HCT116 (cell line): Measurements from ENCODE around the gene IREB2. TPM values are rescaled to one million over a fixed set of nuclear protein-coding genes. Genes with fewer than 3 reads are reported as not detected.

Experiments used
- ATAC-seq: fragments of 200-7000 bp; cut with Tn5 transposase; 2 replicates; pipeline ENCODE4 v1.9.1; 2020; ENCODE audit warnings: mild to moderate bottlenecking, moderate library complexity
- BruUV-seq: library from RNA; stranded (reverse); fragments of 400-500 nt; replicated peaks from 2 replicates; lab custom pipeline; 2021; lab: Mats Ljungman, UMichigan
- CTCF ChIA-PET: fragments of 300-600 bp; sonication (Branson Sonifier 250); formaldehyde crosslinking; loops from one replicate; lab custom pipeline; 2021; ENCODE audit warnings: antibody characterized with exemption; lab: Charles Lee
- POLR2A ChIA-PET: fragments of 300-600, 350-600 bp; sonication (Branson Sonifier 250); formaldehyde crosslinking; loops from one replicate; lab custom pipeline; 2021; ENCODE audit warnings: antibody characterized with exemption; lab: Charles Lee
- RAD21 ChIA-PET, 2 experiments: fragments of 300-600 bp; sonication (Branson Sonifier 250); formaldehyde crosslinking; loops; one replicate each; lab custom pipeline; 2023; ENCODE audit warnings: low total read pairs in 2 of 2; ENCODE audit not compliant: uncharacterized antibody in 2 of 2, unreplicated experiment in 2 of 2, low non-redundant PET in 1 of 2; lab: Charles Lee
- DNase-seq: peaks from one replicate; pipeline ENCODE4 v3.0.0-alpha.2; 2010; ENCODE audit warnings: low read depth, low spot score
- H2AFZ ChIP-seq: fragments of 200-600 bp; shearing (Covaris generic), sonication (generic); 2 replicates; pipeline ENCODE4 v1.6.1; 2017; ENCODE audit warnings: low read depth, mixed run types, mixed read lengths, antibody characterized with exemption, low read length; ENCODE audit not compliant: poor library complexity, severe bottlenecking
- H3K27ac ChIP-seq: 2 replicates; pipeline ENCODE4 v1.5.1; 2012; ENCODE audit warnings: low read depth, low read length
- H3K27me3 ChIP-seq: fragments of 200-600 bp; sonication (generic); 2 replicates; pipeline ENCODE4 v1.6.1; 2016; ENCODE audit warnings: mixed run types, low read length, mixed read lengths; ENCODE audit not compliant: insufficient read depth
- H3K36me3 ChIP-seq, 2 experiments: fragments of 200-500 bp in 1 of 2; fragments of 200-600 bp in 1 of 2; sonication (Bioruptor generic) in 1 of 2; sonication (generic) in 1 of 2; 2 replicates each; pipeline versions ENCODE4 v1.5.1 to v1.6.1; 2014 to 2016; ENCODE audit warnings: low read length in 2 of 2, inconsistent platforms in 1 of 2, mixed read lengths in 1 of 2, mixed run types in 1 of 2; ENCODE audit not compliant: insufficient read depth in 2 of 2, control insufficient read depth in 1 of 2
- H3K4me1 ChIP-seq, 2 experiments: fragments of 200-600 bp in 1 of 2; sonication (generic) in 1 of 2; 2 replicates each; pipeline versions ENCODE4 v1.5.1 to v1.6.1; 2012 to 2017; ENCODE audit warnings: low read length in 2 of 2, inconsistent platforms in 1 of 2, mild to moderate bottlenecking in 1 of 2, mixed read lengths in 1 of 2, mixed run types in 1 of 2, moderate library complexity in 1 of 2; ENCODE audit not compliant: insufficient read depth in 2 of 2, control insufficient read depth in 1 of 2
- H3K4me2 ChIP-seq: fragments of 200-600 bp; sonication (generic); 2 replicates; pipeline ENCODE4 v1.6.1; 2017; ENCODE audit warnings: mixed run types, low read length, mixed read lengths
- H3K4me3 ChIP-seq, 2 experiments: fragments of 200-600 bp in 1 of 2; sonication (generic) in 1 of 2; replicated peaks in 1 of 2; 2 replicates each; pipeline ENCODE4 v1.5.1; 2011 to 2016; ENCODE audit warnings: low read length in 2 of 2, control low read depth in 1 of 2, low read depth in 1 of 2, mild to moderate bottlenecking in 1 of 2, mixed read lengths in 1 of 2, mixed run types in 1 of 2
- H3K79me2 ChIP-seq: fragments of 200-600 bp; sonication (generic); 2 replicates; pipeline ENCODE4 v1.6.1; 2017; ENCODE audit warnings: mild to moderate bottlenecking, mixed run types, low read length, moderate library complexity, mixed read lengths; ENCODE audit not compliant: insufficient read depth
- H3K9ac ChIP-seq: fragments of 200-600 bp; sonication (generic); 2 replicates; pipeline ENCODE4 v1.6.1; 2016; ENCODE audit warnings: low read length, mixed read lengths
- H3K9me2 ChIP-seq: fragments of 200-600 bp; sonication (generic), shearing (Covaris generic); 2 replicates; pipeline ENCODE4 v1.6.1; 2017; ENCODE audit warnings: mixed run types, mild to moderate bottlenecking, moderate library complexity; ENCODE audit not compliant: insufficient read depth
- H3K9me3 ChIP-seq, 2 experiments: fragments of 200-500 bp in 1 of 2; fragments of 200-600 bp in 1 of 2; sonication (Bioruptor generic) in 1 of 2; sonication (generic) in 1 of 2; 2 replicates each; pipeline ENCODE4 v1.6.1; 2014 to 2017; ENCODE audit warnings: low read length in 2 of 2, mixed read lengths in 2 of 2, inconsistent platforms in 1 of 2, low read depth in 1 of 2, mild to moderate bottlenecking in 1 of 2, mixed run types in 1 of 2, moderate library complexity in 1 of 2; ENCODE audit not compliant: control insufficient read depth in 1 of 2, insufficient read depth in 1 of 2
- H4K20me1 ChIP-seq: fragments of 200-600 bp; sonication (generic), shearing (Covaris generic); 2 replicates; pipeline ENCODE4 v1.6.1; 2017; ENCODE audit warnings: mixed run types, mild to moderate bottlenecking, moderate library complexity; ENCODE audit not compliant: insufficient read depth
- ELF1 ChIP-seq: IDR thresholded peaks from 2 replicates; pipeline ENCODE4 v1.6.1; 2012; ENCODE audit warnings: low read depth, borderline replicate concordance
- JUND ChIP-seq: IDR thresholded peaks from 2 replicates; pipeline ENCODE4 v1.6.1; 2012
- SP1 ChIP-seq: IDR thresholded peaks from 2 replicates; pipeline ENCODE4 v1.6.1; 2012; ENCODE audit warnings: low read depth
- TCF7L2 ChIP-seq: IDR thresholded peaks from 2 replicates; pipeline ENCODE4 v1.7.0; 2011; ENCODE audit warnings: borderline replicate concordance, inconsistent platforms; ENCODE audit not compliant: insufficient read depth, insufficient read length; ENCODE audit errors: extremely low read depth
- intact Hi-C: fragments of 100-400 bp; cut with micrococcal nuclease; formaldehyde crosslinking; loops from 2 replicates; pipeline ENCODE4 v1.10.0; 2022
- total RNA-seq: library from RNA; stranded (reverse); gene quantifications from one replicate; pipeline ENCODE4 v1.2.1, GENCODE V29; 2021; ENCODE audit not compliant: unreplicated experiment

IREB2 gene
- total RNA-seq, 1 experiment from 2014 or later = 57.6 TPM

- Histone ChIP-seq H3K79me2 (peaks cover 95% of the 10 kb centered on the region), H3K9ac (no peak overlapping the region), H3K27ac (no peak overlapping the region), H3K9me3 (no peaks in the 10 kb centered on the region), H4K20me1 (peaks cover 11% of the 10 kb centered on the region; the same call in 1 of the 2 replicates), H3K4me3 (no peak overlapping the region), H3K36me3 (peaks cover 20 to 28% of the 10 kb centered on the region in 2 experiments), H3K9me2 (no peaks in the 10 kb centered on the region), H2AFZ (no peak overlapping the region), H3K27me3 (no peaks in the 10 kb centered on the region), H3K4me2 (no peak overlapping the region), H3K4me1 (peaks cover 0 to 7% of the 10 kb centered on the region in 2 experiments; a peak in 1 of 4 replicates)
- BruUV-seq = no TSS peak
- CTCF ChIA-PET = no interaction called here
- no peak for TF ChIP-seq SP1
- no peak for ATAC-seq
- DNase-seq = no peak
- intact Hi-C loops = no loop called here
- RAD21 ChIA-PET = no interaction called here
- POLR2A ChIA-PET = interaction anchor here (1.1 kb wide), 1 partner anchor 23 kb away, joined by 4 read pairs; the partner anchor contains the start of gene IREB2
These were observed 23.3 kb downstream of the IREB2 start for GRCh38 chr15:78461171-78461888.

DNA sequence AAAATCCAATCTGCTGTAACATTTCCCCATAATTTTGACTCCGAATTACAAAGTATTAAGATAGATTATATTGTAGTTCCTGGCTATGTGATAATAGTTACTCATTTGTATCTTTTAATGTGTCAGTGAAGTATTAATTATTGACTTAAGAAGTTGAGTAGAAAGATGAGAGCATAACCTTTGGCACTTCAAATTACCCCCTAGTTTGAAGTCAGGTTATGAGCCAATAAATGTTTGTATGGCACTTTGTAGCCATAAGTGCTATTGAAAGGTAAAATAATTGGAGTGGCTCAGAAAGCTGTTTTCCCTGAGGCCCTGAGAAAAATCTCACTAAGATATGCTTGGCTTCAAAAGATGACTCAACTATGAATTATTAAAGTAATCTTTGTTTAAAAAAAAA, 31.0 kb downstream of the IREB2 start:
- BruUV-seq = no TSS peak

More for the DNA sequence above, 31.0 kb downstream of the IREB2 start:
- DNase-seq (no peak), ATAC-seq (no peak)
- no peak for TF ChIP-seq TCF7L2
- TF ChIP-seq JUND = no peak
- TF ChIP-seq ELF1 = no peak
- Histone ChIP-seq H2AFZ (no peak overlapping the region), H3K9me3 (no peaks in the 10 kb centered on the region), H4K20me1 (no peaks in the 10 kb centered on the region; the same call in 1 of the 2 replicates), H3K36me3 (peaks cover 50 to 73% of the 10 kb centered on the region in 2 experiments), H3K4me1 (no peaks in the 10 kb centered on the region), H3K4me3 (no peak overlapping the region), H3K27ac (no peak overlapping the region), H3K79me2 (peaks cover 41% of the 10 kb centered on the region), H3K27me3 (no peaks in the 10 kb centered on the region), H3K4me2 (no peak overlapping the region), H3K9me2 (no peaks in the 10 kb centered on the region), H3K9ac (no peak overlapping the region)
- ChIA-PET CTCF (no interaction called here), RAD21 (no interaction called here), POLR2A (no interaction called here)
- intact Hi-C loops = no loop called here
